HG02588 (cell line): ENCODE measurements around the gene TMPRSS7.
"Not testable (repeated sequence)": the region's sequence is repeated elsewhere in the genome, so short reads cannot be mapped to it uniquely, and the experiment has no call there.

Source experiments
- ATAC-seq: cut with Tn5 transposase; IDR thresholded peaks from one replicate; pipeline ENCODE4 v1.9.1; 2021; ENCODE audit warnings: mild to moderate bottlenecking, moderate library complexity; ENCODE audit not compliant: unreplicated experiment

The TMPRSS7 gene

GRCh38 chr3:112011376-112011940, 23.1 kb upstream of the TMPRSS7 start:
- ATAC-seq: no peak

DNA sequence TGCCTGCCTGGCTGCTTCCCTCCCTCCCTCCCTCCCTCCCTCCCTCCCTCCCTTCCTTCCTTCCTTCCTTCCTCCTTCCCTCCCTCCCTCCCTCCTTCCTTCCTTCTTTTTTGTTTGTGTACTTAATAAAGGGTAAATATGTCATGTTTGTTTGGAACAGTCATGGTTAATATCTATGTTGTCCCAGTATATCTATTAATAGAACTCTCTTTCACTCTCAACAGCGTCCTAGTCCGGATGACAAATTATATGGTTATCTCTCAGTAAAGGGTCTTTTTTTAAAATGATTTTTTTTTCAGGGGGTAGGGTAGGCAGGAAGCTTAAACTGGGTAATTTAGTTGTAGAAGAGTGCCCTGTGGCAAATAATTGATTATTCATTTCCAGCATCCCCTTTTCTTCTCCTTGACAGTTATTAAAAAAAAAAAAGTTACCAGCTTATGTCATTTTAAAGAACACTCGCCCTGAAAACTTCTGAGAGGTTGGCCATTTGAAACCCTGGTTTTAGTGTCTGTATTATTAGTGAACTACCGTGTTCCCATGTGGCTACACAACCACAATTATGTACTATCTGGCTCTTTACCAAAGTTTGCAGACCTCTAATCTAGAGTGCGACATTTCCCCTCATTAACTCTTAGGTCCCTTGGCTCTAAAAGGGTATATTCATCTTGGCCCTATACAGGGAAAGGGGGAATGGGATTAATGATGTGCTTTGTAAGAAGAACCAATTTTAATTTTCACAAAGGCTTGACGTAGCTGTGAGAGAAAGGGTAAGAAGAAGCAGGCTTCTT, 22.1 kb upstream of the TMPRSS7 start:
- no peak for ATAC-seq

DNA sequence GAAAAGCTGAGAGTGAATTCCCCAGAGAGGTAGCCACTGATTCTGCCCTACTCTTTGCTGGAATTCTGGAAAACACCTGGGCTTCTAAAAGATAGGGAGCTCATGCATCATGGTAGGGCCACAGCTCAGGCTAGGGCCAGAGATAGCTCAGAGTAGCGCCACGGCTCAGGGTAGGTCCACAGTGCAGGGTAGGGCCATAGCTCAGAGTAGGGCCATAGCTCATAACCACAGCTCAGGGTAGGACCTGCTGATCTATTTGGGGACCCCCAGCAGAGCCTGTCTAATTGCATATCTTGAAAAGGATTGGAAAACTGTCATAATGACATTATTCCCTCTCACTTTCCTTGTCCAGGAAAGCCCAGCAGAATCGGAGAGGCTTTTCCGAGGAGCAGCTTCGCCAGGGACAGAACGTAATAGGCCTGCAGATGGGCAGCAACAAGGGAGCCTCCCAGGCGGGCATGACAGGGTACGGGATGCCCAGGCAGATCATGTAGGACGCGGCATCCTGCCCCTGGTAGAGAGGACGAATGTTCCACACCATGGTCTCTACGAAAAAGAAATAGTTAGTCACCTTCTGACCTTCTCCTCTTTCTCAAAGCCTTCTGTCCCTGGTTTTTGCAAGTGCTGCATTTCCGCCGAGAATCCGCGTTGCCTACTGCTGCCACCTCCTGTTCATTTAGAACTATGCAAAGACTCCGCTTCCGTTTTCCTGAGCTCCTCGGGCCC, 21.3 kb upstream of the TMPRSS7 start:
- ATAC-seq: peak; percentile 69

DNA sequence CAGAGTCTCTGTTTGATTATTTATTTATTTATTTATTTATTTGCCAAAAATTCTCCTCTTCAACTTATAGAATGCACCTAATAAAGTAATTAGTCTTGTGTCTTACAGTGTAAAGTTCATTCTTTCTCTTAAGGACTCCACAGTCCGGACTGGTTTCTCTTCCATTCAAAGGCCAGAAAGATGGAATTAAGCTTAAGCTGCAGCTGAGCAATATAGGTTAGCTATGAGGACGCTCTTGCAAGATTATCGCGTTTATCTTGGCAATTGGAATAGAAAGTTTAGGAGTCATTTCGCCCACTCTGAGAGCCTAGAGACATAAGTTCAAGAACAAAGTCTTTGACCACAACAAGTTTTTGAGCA, 20.8 kb upstream of the TMPRSS7 start:
- no peak for ATAC-seq

DNA sequence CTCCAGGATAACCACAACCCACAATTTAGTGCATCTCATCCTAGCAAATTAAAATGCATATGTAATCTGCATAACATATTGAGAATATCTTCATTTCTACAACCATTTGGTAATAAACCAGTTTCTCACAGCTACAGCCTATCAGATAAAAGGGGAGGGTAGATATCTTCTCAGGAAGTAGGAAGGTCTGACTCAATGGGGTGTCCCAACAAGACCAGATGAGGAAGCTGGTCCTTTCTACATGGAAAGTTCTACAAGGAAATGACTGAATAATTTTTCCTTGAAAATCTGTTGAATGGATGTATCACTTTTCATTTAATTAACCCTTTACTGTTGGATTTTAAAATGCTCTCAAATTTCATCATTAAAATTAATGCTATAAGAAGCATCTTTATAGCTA, 17.4 kb upstream of the TMPRSS7 start:
- no peak for ATAC-seq

DNA sequence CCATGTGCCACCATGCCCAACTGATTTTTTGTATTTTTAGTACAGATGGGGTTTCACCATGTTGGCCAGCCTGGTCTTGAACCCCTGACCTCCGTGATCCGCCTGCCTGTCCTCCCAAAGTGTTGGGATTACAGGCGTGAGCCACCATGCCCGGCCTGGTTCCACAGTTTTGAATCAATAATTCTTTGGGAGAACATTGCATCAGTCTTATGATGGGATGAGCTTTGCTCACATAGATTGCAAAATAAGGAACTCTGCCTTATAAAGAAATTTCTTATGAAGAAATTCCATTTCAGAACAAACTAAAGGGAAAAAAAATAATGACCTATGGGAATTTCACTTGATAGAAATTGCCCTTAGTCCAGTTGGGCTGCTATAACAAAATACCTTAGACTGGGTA, 15.8 kb upstream of the TMPRSS7 start:
- ATAC-seq: no peak

GRCh38 chr3:112019716-112020115, 14.8 kb upstream of the TMPRSS7 start:
- no peak for ATAC-seq

- no peak for ATAC-seq
Measured at GRCh38 chr3:112020674-112021085, 13.9 kb upstream of the TMPRSS7 start.

- ATAC-seq: no peak
Measured at GRCh38 chr3:112027142-112027541, 7.4 kb upstream of the TMPRSS7 start.

GRCh38 chr3:112027826-112028225, 6.7 kb upstream of the TMPRSS7 start:
- no peak for ATAC-seq

- no peak for ATAC-seq
Measured at GRCh38 chr3:112030901-112031300, 3.6 kb upstream of the TMPRSS7 start.

DNA sequence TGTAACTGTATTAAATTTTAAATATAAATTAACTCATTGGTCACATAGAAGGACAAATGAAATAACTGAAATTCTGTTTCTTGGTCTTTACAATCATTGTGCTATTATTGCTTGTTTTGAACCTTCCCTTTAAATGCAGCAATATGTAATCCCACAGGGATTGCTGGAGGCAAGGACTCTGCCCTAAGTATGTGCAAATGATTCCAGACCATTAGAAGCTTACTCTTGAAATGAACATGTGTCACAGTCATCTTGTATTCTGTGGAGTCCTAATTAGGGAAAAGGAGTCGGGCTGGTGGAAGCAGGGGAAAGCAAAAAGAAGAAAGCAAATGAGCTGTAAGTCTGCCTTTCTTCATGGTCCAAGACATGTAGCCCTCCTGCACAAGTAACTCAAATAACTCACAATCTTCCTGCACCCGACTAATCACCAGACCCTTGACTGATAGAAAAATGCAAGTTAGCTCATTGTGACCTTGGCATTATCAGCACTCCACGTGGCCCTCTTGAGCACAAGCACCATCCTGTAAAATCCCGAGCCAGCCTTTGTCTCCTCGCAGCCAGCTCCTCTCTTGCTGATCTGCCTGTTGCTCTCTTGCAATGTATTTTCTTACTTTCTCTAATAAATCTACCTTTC, 2.3 kb upstream of the TMPRSS7 start:
- no peak for ATAC-seq

- no peak for ATAC-seq
Measured at GRCh38 chr3:112035241-112035640, 705 bp downstream of the TMPRSS7 start.

DNA sequence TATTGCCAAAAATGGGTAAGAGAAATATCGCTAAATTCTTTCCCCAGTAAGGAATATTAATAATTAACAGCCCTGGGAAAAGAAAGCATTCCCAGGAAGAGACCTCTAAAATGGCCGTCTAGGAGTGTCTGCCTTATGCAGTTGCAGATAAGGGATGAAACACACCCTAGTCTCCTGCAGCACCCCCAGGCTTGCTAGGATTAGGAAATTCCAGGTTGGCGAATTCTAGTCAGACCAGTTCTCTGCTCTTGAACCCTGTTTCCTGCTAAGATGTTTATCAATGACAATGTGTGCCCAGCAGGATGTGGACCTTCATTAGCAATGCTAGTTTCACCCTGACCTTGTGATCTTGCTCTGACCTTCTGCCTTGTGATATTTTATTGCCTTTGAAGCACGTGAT, 2.7 kb downstream of the TMPRSS7 start:
- not testable (repeated sequence) for ATAC-seq

DNA sequence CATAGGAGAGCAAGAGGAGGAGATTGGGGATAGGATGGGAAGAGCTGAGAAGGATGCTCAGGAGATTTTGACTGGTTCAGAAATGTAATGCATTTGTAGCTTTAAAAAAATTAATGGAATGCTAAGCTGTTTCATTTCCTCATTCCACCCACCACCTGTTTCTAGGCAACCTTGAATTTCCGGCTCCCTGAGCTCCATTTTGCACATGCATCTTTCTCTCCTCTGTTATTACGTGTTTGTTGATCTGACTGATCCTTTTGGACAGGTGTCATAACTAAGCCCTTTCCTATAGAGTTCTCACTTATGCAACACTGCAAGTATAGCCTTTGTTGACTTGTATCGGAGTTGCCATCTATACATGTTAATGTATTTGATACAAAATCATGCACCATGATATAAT, 4.3 kb downstream of the TMPRSS7 start:
- ATAC-seq: no peak

GRCh38 chr3:112041321-112041720, 6.8 kb downstream of the TMPRSS7 start:
- no peak for ATAC-seq

- ATAC-seq: no peak
Measured at GRCh38 chr3:112042842-112043280, 8.3 kb downstream of the TMPRSS7 start.

DNA sequence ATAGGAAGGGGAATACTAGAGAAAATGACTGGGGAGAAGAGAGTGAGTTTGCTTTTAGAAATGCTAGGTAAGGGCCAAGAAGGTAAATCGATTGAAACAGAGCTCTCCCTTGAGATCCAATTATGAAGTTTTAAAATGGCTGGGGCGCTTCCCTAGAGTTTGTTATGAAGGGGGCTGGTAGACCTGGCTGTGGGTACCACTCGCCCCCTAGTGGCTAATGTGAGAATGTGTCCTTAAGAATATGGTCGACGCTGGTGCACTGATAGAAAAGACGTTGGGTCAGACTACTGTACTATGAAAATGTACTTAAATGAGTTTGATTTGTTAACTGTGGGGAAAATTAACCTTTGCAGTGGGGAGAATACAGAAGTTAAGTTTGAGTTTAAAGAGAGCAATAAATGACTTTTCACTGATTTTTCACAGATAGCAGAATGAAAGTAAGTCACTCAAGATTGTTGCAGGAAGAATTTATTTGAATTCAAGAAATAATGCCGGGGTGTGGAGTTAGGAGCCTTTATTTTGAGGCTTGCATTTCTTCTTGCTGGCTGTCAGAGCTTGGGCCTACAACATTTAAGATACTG, 9.2 kb downstream of the TMPRSS7 start:
- ATAC-seq: peak; percentile 85

- no peak for ATAC-seq
Measured at GRCh38 chr3:112046599-112046998, 12.1 kb downstream of the TMPRSS7 start.

DNA sequence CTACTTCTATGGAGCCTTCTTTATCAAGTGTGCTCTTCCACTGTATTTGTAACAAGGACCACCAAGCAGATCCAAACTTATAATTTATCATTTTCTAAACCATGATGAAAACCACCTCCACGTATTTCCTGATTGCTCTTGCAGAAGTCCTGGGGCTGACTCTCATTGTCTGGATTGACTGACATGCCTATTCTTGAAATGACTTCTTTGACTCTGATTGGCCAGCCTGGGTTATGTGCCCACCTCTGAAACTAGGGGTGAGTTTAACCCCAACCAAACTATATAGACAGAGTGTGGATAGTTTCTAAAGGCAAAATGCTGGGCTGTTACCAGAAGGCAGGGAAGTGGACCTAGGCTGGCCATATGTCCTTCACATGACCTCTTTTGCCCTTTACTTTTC, 12.7 kb downstream of the TMPRSS7 start:
- ATAC-seq: no peak

DNA sequence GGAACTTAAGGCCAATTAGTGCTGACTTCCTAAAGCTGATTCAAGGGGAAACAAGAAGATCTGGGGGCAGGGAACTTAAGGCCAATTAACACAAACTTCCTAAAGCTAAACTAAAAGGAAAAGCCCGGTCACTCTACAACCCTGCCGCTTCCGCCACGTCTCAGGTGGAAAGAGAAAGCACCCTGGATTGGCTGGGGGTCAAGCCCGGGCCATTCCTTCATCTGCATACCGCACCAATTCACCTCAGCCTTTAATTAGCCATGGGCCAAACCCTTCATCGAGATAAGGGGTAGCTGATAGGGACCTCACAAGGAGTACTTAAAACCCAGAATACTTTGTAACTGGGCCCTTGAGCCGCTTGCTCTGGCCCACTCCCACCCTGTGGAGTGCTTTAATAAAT, 14.4 kb downstream of the TMPRSS7 start:
- no peak for ATAC-seq
